RWPE2 (cell line): Measurements from ENCODE around the gene VAV3.

ENCODE experiments used
- ATAC-seq: fragments of 200-7000 bp; cut with Tn5 transposase; 3 replicates; pipeline ENCODE4 v1.9.1; 2021; ENCODE audit warnings: low read depth
- DNase-seq: peaks from one replicate; pipeline ENCODE4 v3.0.0-alpha.2; 2020; ENCODE audit warnings: low spot score
- H3K27ac ChIP-seq: fragments of 450-650 bp; 2 replicates; pipeline ENCODE4 v1.5.1; 2017; ENCODE audit warnings: mild to moderate bottlenecking; ENCODE audit not compliant: poor library complexity, severe bottlenecking
- H3K27me3 ChIP-seq: fragments of 250-450 bp; sonication (Bioruptor Pico); 2 replicates; pipeline ENCODE4 v1.5.1; 2021; ENCODE audit warnings: mild to moderate bottlenecking, moderate library complexity; ENCODE audit not compliant: insufficient read depth, poor library complexity, severe bottlenecking
- H3K36me3 ChIP-seq: fragments of 250-450 bp; sonication (Bioruptor Pico); 2 replicates; pipeline ENCODE4 v1.5.1; 2020; ENCODE audit warnings: low read depth, mild to moderate bottlenecking, moderate library complexity
- H3K4me1 ChIP-seq: fragments of 250-450 bp; sonication (Bioruptor Pico); 2 replicates; pipeline ENCODE4 v1.5.1; 2021; ENCODE audit warnings: mild to moderate bottlenecking, moderate library complexity; ENCODE audit not compliant: insufficient read depth, poor library complexity, severe bottlenecking
- H3K4me3 ChIP-seq: fragments of 250-450 bp; sonication (Bioruptor Pico); 2 replicates; pipeline ENCODE4 v1.5.1; 2021; ENCODE audit warnings: mild to moderate bottlenecking, moderate library complexity; ENCODE audit not compliant: severe bottlenecking
- H3K9me3 ChIP-seq: fragments of 250-450 bp; sonication (Bioruptor Pico); 2 replicates; pipeline ENCODE4 v1.5.1; 2021; ENCODE audit warnings: mild to moderate bottlenecking, moderate library complexity; ENCODE audit not compliant: severe bottlenecking
- CTCF ChIP-seq: fragments of 450-650 bp; IDR thresholded peaks from one replicate; pipeline ENCODE4 v1.5.1; 2017; ENCODE audit warnings: mild to moderate bottlenecking, moderate library complexity; ENCODE audit not compliant: poor library complexity, severe bottlenecking

Gene VAV3

GRCh38 chr1:107785496-107786202, 179.3 kb downstream of the VAV3 start:
- H3K36me3 ChIP-seq = no peaks in the 10 kb centered on the region
- ATAC-seq (no peak), DNase-seq (no peak)

GRCh38 chr1:107782217-107782845, 182.6 kb downstream of the VAV3 start:
- peak; percentile 83 for TF ChIP-seq CTCF
- no peak for DNase-seq

More at GRCh38 chr1:107785496-107786202, 179.3 kb downstream of the VAV3 start:
- no peak overlapping the region for H3K27ac ChIP-seq
- H3K4me3 ChIP-seq = no peak overlapping the region
- TF ChIP-seq CTCF = no peak
- no peaks in the 10 kb centered on the region for H3K4me1 ChIP-seq
- H3K27me3 ChIP-seq = no peaks in the 10 kb centered on the region
- no peaks in the 10 kb centered on the region for H3K9me3 ChIP-seq

GRCh38 chr1:107781245-107781644, 183.7 kb downstream of the VAV3 start:
- no peaks in the 10 kb centered on the region for H3K36me3 ChIP-seq
- ATAC-seq = no peak
- H3K4me3 ChIP-seq = no peak overlapping the region

More at GRCh38 chr1:107782217-107782845, 182.6 kb downstream of the VAV3 start:
- H3K4me1 ChIP-seq = no peaks in the 10 kb centered on the region
- no peaks in the 10 kb centered on the region for H3K36me3 ChIP-seq
- 0 out of 3 replicates have a peak, but pooled peaks have one; percentile 38 for ATAC-seq
- H3K27me3 ChIP-seq = no peaks in the 10 kb centered on the region
- H3K9me3 ChIP-seq = no peaks in the 10 kb centered on the region
- no peak overlapping the region for H3K27ac ChIP-seq
- H3K4me3 ChIP-seq = no peak overlapping the region

GRCh38 chr1:107777664-107778047, 187.3 kb downstream of the VAV3 start:
- ATAC-seq = no peak
- no peak overlapping the region for H3K4me3 ChIP-seq
- no peaks in the 10 kb centered on the region for H3K9me3 ChIP-seq
- no peak for DNase-seq
- no peaks in the 10 kb centered on the region for H3K4me1 ChIP-seq
- TF ChIP-seq CTCF = no peak
- H3K27me3 ChIP-seq = no peaks in the 10 kb centered on the region
- H3K36me3 ChIP-seq = no peaks in the 10 kb centered on the region
- no peak overlapping the region for H3K27ac ChIP-seq

More at GRCh38 chr1:107781245-107781644, 183.7 kb downstream of the VAV3 start:
- TF ChIP-seq CTCF = no peak
- no peak overlapping the region for H3K27ac ChIP-seq
- no peaks in the 10 kb centered on the region for H3K9me3 ChIP-seq
- no peaks in the 10 kb centered on the region for H3K27me3 ChIP-seq
- no peak for DNase-seq
- no peaks in the 10 kb centered on the region for H3K4me1 ChIP-seq
